ENCODE measurements around the gene ZNF655. TPM values are rescaled to one million over a fixed set of nuclear protein-coding genes. Genes with fewer than 3 reads are reported as not detected.
"Not testable (repeated sequence)": the region's sequence is repeated elsewhere in the genome, so short reads cannot be mapped to it uniquely, and the experiment has no call there.

ZNF655 gene
- polyA plus RNA-seq, 12 donors = 34.5 to 84.8 (median 45.2) TPM; not detected in 1

DNA sequence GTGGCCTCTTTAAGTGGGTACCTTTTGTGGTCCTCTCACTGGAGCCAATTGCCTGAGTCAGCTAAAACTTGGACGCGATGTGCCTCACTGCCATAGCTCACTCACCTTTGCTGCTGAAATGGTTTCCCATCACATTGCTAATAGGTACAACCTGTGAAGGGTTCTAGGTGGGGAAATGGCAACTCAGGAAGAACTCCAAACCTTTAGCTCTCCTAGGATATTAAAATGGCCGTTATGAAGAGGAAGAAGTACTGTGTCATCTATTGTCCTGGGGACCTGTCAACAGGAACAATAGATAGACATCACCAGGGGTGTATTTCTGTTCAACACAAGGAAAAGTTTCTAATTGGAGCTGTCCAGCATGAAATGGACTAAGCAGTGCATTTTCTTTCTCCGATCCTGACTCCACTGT is 1.2 kb upstream of the ZNF655 start:
- no peak for DNase-seq

DNA sequence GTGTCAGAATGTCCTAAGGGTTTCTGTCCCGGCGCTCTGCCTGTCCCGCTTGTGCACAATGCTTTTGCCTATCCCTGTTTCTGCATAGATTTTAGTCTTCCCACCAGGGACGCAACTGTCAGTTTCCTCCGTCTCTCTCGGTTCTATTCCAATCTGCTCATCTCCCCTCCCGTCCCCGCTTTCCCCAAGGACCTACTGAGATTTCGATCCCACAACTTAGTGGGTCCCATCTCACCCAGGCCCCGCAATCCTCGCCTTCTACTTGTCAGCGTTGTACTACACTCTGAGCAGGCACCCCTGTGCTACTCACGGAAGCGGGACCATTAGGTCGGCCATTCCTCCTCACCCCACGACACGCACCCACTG is 519 bp upstream of the ZNF655 start:
- DNase-seq = no peak

GRCh38 chr7:99559175-99559915 is 903 bp downstream of the ZNF655 start:
- DNase-seq = no peak

GRCh38 chr7:99560834-99561736 is 2.6 kb downstream of the ZNF655 start:
- DNase-seq = no peak

GRCh38 chr7:99561737-99562051 is 3.3 kb downstream of the ZNF655 start:
- DNase-seq = no peak

DNA sequence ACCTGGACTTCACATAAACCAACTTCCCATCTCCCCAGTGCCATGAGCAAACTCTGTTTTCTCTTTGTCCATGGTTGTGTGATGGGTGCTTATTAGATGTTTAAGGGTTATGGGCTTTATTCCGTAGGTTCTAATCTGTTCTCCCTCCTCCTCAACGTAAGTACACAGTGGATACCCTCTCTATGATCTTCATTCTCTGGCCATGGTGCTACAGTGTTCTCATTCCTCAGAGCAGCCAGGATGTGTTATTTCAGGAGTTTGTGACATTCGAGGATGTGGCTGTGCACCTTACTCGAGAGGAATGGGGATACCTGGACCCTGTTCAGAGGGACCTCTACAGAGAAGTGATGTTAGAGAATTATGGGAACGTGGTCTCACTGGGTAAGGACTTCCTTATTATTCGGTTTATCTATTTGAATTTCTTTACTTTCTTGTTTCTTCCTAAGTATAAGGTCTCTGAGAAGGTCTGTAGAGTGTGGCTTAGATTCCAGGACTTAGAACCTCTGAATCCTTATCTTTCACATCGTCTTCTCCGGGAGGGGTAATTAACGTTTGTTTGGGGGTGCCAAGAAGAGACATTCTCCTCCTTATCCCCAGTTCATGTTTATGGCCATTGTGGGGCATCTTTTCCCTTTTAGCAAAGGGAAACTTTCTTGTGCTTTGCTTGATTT is 3.8 kb downstream of the ZNF655 start:
- DNase-seq = no peak

- no peak for DNase-seq
These were observed 4.4 kb downstream of the ZNF655 start for GRCh38 chr7:99562832-99563231.

DNA sequence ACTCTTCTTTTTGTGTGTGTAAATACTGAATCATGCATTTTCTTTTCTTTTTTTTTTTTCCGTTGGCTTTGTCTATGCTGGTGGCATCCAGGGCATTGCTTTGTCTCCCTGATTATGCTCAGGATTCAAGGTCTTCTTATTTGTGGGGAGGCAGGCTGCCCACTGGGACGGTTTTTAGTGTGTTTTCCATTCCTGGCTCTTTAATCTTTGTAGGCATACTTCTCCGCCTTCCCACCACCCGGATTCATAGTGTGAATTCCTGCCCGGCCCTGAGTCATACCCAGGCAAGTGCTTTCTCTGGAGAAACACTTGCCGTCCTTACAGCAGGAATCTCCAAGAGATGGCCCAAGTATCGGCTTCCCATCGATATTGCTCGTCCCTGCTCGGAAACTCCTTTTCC is 5.2 kb downstream of the ZNF655 start:
- no peak for DNase-seq

DNA sequence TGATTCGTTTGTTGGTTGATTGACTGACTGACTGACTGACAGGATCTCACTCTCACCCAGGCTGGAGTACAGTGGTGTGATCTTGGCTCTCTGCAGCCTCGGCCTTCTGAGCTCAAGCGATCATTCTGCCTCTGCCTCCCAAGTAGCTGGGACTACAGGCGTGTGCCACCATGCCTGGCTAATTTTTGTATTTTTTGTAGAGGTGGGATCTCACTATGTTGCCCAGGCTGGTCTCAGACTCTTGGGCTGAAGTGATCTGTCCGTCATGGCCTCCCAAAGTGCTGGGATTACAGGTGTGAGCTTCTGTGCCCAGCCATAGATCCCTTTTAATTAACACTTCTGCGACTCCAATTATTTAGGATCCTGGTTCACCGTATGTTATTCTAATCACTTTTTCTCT is 10.3 kb downstream of the ZNF655 start:
- DNase-seq = not testable (repeated sequence)

GRCh38 chr7:99571768-99572167 is 13.3 kb downstream of the ZNF655 start:
- DNase-seq = no peak

DNA sequence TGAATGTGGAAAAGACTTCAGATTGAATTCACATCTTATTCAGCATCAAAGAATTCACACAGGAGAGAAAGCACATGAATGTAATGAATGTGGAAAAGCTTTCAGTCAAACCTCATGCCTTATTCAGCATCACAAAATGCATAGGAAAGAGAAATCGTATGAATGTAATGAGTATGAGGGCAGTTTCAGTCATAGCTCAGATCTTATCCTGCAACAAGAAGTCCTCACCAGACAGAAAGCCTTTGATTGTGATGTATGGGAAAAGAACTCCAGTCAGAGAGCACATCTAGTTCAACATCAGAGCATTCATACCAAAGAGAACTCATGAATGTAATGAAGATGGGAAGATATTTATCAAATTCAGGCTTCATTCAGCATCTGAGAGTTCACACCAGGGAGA is 14.8 kb downstream of the ZNF655 start:
- no peak for DNase-seq

DNA sequence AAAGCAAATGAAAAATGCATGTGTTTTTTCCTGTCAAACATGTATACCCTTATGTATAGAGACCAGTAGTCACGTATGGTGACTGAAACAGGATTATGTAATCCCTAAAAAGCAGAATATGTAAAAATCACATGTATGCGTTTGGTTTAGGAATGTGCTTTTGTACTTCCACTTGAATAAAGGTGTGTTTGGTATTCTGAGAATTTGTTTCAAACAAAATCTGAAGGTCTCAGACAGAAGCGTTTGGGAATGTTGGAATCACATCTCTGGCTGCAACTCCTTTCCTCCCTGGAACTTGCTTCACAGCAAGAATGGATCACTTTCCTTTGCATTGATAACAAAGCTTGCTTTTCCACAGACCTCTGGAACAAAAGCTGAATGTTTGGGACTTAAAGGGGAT is 17.8 kb downstream of the ZNF655 start:
- DNase-seq = no peak

DNA sequence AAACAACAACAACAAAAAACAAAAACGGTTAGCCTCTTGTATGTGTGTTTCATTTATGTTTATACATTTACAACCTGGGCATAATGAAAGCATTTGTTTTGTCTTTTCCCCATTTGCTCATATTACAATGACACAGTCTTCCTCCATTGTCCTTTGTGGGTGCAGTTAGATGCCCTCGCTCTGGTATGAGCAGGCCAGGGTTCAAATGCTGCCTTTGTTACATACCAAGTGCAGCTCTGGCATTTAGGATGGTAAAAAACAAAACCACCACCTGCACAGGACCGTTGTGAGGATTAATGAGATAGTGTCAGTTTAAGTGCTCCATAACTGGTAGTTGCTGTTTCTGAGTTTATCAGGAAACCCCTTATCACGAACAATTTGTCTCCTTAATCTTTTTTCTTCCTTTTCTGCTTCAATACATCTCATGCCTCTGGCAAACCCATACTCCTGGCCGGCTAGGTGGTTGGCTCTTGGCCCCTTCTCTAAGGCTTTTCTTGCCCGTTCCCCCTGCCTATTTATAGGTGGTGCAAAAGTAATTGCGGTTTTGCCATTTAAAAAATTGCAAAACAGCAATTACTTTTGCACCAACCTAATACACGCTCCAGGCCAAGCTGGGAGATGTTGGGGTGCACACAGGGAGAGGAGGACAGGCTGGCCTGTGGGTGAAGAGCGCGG is 21.0 kb downstream of the ZNF655 start:
- no peak for DNase-seq

GRCh38 chr7:99579956-99580777 is 21.7 kb downstream of the ZNF655 start:
- peak; percentile 49 for DNase-seq

- DNase-seq = not testable (repeated sequence)
These were observed 22.4 kb downstream of the ZNF655 start for GRCh38 chr7:99580778-99581332.

GRCh38 chr7:99588868-99589267 is 30.4 kb downstream of the ZNF655 start:
- DNase-seq = no peak

DNA sequence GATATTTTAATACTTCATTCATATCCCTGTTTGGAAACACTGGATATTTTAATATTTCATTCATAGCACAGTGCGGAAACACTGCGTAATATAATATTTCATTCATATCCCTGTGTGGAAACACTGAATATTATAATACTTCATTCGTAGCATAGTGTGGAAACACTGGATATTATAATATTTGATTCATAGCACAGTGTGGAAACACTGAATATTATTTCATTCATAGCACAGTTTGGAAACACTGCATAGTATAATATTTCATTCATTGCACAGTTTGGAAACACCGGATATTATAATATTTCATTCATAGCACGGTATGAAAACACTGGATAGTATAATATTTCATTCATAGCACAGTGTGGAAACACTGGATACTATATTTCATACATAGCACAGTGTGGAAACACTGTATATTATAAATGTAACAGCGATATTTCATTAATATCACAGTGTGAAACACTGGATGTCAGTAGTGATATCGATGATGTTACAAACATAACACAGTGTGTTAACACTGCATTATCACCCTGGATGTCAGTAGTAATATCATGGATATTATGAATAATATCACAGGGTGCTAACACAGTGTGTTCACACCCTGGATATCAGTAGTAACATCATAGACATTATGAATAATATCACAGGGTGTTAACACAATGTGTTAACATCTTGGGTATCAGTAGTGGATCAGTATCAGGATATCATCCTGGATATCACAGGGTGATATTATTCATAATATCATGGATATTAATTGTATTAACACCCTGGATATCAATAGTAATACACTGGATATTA is 36.7 kb downstream of the ZNF655 start:
- DNase-seq = no peak

GRCh38 chr7:99596408-99596955 is 38.0 kb downstream of the ZNF655 start:
- no peak for DNase-seq

DNA sequence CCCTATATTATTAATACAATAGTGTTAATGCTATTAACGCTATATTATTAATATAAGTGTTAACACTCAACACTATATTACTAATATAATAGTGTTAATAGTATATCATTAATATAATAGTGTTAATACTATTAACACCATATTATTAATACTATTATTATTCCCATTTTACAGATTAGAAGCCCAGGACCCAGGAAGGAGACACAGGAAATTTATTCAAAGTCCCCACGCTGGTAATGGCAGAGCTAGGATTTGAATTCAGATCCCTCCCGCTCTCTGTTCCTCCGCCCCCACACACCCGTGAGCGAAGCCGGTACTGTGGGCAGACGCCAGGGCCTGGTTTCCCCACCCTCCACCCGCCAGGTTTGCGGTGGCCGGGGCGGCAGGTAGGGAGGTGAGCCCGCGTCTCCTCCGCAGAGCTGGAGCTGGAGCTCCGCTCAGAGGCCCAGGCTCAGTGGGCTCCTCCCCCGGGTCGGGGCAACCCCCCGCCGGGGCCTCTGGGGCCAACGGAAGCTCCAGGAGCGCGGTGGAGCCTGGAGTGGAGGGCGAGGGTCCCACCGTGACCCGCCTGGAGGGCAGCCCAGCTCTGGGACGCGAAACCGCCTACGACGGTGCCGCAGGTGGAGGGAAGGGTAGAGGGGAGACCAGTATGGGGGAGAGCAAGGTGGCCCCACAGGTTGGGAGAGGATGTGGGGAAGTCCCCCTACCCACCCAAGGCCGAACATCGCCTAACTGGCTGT is 39.5 kb downstream of the ZNF655 start, which contains the start of gene TMEM225B:
Gene TMEM225B (plus strand): TSS at position 506 of the 740 bp plus-strand sequence. CDS start 6,122 bp downstream, outside the sequence.
- DNase-seq = no peak

Data from muscle of arm (tissue), 12 donors.